HG03280 (cell line): ENCODE data around the gene ACSBG1.
"Not testable (repeated sequence)": the region's sequence is repeated elsewhere in the genome, so short reads cannot be mapped to it uniquely, and the experiment has no call there.

Experiments used
- ATAC-seq: cut with Tn5 transposase; IDR thresholded peaks from one replicate; pipeline ENCODE4 v1.9.1; 2021; ENCODE audit warnings: mild to moderate bottlenecking, moderate library complexity; ENCODE audit not compliant: unreplicated experiment

Gene ACSBG1

GRCh38 chr15:78170848-78171773 is 63.3 kb downstream of the ACSBG1 start:
- ATAC-seq, result peak; percentile 66

DNA sequence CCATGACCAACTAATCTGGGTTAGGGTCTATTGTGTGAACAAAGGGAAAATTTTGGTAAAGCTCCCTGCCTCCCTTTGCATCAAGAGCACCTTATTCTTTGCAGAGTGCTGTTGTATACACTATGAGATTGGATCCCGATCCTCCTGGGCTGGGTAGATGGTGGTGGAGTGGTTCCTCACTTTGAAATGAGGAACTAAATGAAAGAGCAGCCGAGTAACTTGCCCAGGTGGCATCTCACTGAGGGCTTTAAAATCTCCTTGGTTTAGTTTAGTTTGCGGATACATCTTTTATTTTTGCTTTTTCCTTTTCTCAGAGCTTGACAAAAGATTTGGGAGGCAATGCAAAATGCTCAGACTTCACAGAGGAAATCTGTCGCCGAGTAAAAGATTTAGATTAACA is 65.8 kb downstream of the ACSBG1 start:
- no peak for ATAC-seq

DNA sequence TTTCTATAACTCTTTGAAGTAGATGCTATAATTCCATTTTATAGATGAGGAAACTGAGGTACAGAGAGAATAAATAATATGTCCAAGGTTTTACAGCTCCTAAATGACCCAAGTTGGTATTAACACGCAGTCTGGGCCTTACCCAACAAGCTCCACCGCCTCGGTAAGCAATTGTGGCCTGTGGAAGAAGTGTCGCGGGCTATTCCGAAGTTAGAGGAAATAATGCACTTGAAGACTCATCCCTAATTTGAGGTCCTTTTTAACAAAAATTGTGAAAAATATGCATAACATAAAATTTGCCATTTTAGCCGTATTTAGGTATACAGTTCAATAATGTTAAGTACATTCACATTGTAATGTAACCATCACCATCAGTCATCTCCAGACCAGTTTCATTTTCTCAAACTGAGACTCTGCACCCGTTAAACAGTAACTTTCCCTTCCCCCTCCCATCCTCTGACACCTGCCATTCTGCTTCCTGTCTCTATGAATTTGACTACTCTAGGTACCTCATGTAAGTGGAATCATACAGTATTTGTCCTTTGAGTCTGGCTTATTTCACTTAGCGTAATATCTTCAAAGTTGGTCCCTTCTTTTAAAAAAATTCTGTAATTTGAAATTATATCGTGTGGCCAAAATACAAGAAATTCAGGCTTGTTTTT is 67.0 kb downstream of the ACSBG1 start:
- peak; percentile 71 for ATAC-seq

GRCh38 chr15:78164010-78164409 is 70.4 kb downstream of the ACSBG1 start:
- ATAC-seq, result no peak

GRCh38 chr15:78162038-78162437 is 72.3 kb downstream of the ACSBG1 start:
- ATAC-seq, result no peak

DNA sequence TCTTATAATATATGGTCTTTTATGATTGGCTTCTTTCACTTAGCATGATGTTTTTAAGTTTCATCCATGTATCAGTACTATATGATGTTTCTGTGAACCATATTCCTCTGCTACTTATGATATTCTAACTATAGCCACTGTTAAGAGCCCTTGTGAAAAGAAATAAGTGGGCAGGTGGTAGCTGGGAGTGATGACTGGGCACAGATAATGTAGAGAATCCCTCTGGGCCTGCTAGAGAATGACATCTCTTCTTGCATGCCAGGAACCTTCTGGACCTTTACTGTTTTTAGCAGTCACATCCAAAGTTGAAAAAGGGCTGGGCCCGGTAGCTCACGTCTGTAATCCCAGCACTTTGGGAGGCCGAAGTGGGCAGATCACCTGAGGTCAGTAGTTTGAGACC is 75.0 kb downstream of the ACSBG1 start:
- no peak for ATAC-seq

- ATAC-seq, result no peak
These were observed 77.2 kb downstream of the ACSBG1 start for GRCh38 chr15:78157203-78157602.

DNA sequence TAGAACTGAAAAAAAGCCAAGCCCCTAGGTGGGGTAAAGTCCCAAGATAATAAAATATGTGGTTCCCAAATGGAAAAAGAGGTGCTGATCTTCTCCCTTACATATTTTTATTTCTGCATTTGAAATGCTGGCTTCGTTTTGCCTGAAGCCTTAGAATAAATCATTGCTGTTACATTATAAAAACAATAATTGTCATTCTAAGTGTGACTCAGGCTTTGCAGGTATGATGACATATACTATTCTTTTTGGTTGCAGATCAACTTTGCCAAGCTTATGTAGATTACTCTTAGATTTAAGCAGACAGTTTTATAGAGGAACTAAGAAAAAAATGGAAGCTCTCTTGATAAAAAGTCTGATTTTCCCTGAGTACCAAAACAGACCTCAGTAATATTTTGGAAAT is 77.7 kb downstream of the ACSBG1 start:
- ATAC-seq, result no peak

DNA sequence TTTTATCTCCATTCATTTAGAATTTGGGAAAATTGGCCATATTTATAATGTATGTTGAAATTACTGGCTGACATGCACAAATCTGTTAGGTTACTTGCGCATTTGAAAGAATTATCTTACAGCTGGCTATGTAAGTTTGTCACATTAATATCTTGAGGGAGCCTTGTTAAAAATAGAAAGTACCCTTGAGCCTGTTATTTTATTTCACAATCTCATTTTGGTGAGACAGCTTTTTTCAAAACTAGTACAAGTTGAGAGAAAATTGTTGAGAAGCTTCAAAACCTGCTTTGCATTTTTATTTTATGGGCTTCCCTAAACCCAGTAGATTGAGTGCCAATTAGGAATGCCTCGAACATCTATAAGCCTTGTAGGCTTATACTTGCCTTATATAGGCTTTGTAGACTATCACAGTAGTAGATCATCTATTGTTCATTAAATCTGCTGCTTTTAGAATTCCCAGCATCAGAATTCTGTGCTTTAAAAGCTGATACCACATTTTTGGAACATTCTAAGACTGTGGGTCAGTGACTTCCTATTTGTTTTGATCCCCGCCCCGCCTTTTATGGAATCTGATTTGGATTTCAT is 78.9 kb downstream of the ACSBG1 start:
- no peak for ATAC-seq

GRCh38 chr15:78154955-78155354 is 79.4 kb downstream of the ACSBG1 start:
- ATAC-seq, result no peak

- not testable (repeated sequence) for ATAC-seq
These were observed 83.3 kb downstream of the ACSBG1 start for GRCh38 chr15:78151075-78151474.

GRCh38 chr15:78149805-78150751 is 84.3 kb downstream of the ACSBG1 start:
- no peak for ATAC-seq

DNA sequence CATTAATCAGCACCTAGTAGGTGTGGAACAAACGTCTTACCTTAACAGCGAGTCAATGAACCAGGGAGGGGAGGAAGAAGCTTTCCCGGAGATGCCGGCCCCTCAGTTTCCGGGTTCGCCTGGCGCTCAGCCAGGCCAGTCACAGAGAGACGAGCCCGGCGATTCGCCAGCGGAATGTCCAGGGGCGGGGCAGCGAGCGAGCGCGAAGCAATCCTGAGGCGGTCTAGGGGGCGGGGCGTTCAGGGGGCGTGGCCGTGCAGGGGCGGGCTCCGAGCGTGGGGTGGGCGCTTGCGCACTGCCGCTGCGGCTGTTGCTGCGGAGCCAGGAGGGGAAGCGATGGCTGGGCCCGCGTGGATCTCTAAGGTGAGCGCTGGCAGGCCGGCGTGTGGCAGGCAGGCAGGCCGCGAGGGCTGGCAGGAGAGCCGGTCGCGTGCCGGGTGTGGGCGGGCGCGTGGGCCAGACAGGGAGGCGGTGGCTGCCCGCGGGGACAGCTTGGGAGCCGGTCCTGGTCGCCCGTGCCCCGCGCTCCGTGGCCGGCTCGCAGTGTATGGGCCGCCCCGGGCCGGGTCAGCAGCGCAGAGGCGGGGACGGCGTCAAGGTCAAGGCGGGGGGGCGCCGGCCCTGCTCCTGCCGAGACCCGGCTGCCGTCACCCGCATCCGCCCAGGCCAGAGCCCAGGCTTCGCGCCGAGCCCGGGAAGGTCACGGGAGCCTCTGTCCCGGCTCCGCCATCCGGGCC is 85.1 kb downstream of the ACSBG1 start, which contains the start of gene IDH3A:
TSS of gene IDH3A (plus strand) at position 295 of the 737 bp plus-strand sequence. CDS start at position 337, 42 bp downstream.
- ATAC-seq, result peak; percentile 82

GRCh38 chr15:78148392-78149067 is 85.8 kb downstream of the ACSBG1 start:
- ATAC-seq, result no peak

DNA sequence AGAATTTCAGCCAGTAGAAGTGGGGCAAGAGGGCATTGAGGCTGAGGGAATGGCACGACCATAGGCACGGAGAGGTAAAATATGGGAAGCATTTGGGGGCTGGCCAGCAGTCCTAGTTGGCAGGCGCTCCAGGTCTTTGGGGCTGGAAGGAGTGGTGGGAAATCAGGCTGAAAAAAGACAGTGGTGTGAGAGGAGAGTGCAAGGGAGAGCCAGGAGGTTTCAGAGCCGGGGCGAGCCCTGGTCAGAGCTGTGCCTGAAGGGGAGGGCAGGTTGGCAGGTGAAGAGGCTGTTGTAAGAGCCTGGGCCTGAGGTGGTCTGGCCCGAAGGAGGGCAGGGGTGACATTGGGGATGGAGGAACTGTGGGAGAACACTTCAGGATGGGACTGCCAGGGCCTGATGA is 86.8 kb downstream of the ACSBG1 start:
- no peak for ATAC-seq

DNA sequence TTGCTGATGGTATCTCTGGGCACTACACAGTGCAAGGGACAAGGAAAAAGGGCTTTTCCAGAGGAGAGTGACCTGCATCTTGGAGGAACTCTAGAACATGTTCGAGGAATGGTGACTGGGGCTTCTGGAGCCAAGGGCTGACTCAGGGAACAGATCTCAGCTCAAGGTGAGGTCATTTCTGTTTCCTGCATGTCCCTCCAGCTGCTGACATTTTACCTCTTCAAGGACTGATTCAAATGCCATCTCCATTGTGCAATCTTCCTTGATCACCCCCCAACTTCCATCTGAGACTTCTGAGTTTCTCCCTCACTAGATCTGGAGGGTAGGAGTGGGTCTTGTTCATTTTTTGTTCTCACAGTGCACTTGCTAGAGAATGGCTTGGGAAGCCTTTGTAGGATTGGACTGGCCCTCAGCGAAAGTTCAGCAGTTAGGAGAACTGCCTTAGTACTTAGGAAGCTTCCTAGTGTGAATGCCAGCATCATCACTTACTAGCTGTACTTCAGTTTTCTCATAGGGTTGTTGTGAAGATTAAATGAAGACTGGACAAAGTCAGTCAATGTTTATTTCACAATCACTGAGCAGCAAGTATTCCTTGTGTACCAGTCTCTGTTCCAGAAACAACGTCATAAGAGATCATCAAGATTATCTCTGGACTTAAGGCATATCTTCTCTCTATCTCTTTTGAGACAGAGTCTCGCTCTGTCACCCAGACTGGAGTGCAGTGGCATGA is 87.8 kb downstream of the ACSBG1 start:
- ATAC-seq, result no peak

DNA sequence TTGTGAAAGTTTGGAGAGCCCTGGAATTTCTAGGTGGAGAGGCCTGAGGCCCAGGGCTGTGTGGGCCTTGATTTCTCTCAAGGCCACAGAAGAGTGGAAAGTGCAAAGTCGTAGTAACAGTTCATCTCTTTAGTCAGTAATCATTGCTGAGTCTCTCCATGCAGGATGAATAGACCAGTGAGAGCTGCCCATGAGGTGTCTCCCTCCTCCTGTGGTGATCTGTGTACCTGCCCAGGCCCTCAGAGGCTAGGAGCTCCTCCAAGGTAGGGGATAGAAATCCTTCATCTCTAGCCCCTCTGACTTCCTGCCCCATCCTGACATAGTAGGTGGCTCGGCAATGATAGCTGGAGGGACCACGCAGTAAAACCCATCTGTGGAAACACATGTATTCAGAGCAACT is 92.0 kb downstream of the ACSBG1 start:
- ATAC-seq, result no peak

DNA sequence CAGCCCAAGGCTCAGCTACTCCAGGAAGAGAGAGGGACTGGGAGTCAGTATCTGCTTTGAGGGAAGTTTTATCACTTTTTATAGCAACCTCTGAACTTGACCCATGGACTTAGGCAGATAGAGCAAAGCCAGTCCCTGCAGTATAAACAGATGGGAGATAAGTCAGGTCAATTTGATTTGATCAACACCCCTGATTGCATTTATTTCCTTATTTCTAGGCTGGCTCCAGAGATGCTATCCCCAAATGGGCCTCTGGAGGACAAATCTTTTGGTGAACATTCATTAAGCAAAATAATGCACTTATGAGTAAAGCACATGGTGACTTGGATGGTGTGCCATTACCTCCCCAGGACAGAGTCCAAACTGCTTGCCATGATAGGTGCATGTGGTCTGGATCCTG is 94.1 kb downstream of the ACSBG1 start:
- no peak for ATAC-seq

GRCh38 chr15:78139578-78139977 is 94.8 kb downstream of the ACSBG1 start:
- no peak for ATAC-seq
